Endothelial cell (in vitro differentiated cells): ENCODE measurements around the gene AGBL1. TPM values are rescaled to one million over a fixed set of nuclear protein-coding genes. Genes with fewer than 3 reads are reported as not detected.

Experiments used
- DNase-seq: peaks from one replicate; pipeline ENCODE4 v3.0.0; 2021; ENCODE audit warnings: low spot score
- H3K27ac Mint-ChIP-seq: one replicate; pipeline ENCODE4 v1.8.0; 2021; ENCODE audit warnings: mixed read lengths, inconsistent platforms; ENCODE audit not compliant: unreplicated experiment
- H3K27me3 Mint-ChIP-seq: one replicate; pipeline ENCODE4 v1.8.0; 2021; ENCODE audit warnings: mild to moderate bottlenecking, moderate library complexity, mixed read lengths, inconsistent platforms; ENCODE audit not compliant: unreplicated experiment
- H3K36me3 Mint-ChIP-seq: one replicate; pipeline ENCODE4 v1.8.0; 2021; ENCODE audit warnings: mild to moderate bottlenecking, low read depth, mixed read lengths, inconsistent platforms; ENCODE audit not compliant: unreplicated experiment
- H3K4me1 Mint-ChIP-seq: one replicate; pipeline ENCODE4 v1.8.0; 2021; ENCODE audit warnings: mild to moderate bottlenecking, mixed read lengths, inconsistent platforms; ENCODE audit not compliant: unreplicated experiment
- H3K4me3 Mint-ChIP-seq: one replicate; pipeline ENCODE4 v1.8.0; 2021; ENCODE audit warnings: mild to moderate bottlenecking, mixed read lengths, inconsistent platforms; ENCODE audit not compliant: unreplicated experiment
- H3K9me3 Mint-ChIP-seq: one replicate; pipeline ENCODE4 v1.8.0; 2021; ENCODE audit warnings: mixed read lengths, inconsistent platforms; ENCODE audit not compliant: unreplicated experiment
- total RNA-seq: library from RNA; stranded (reverse); fragmentation: NEBNext Ultra II Directional; extraction: Animal tissue kit (Norgen Biotek cat#: 25700); gene quantifications from one replicate; pipeline ENCODE4 v1.2.1, GENCODE V29; 2021; ENCODE audit not compliant: unreplicated experiment
- TF ChIP-seq, protein P1 (sequence below): fragments of 200-600 bp; sonication (generic); IDR thresholded peaks from one replicate; pipeline ENCODE4 v1.5.0; 2021; ENCODE audit warnings: antibody characterized with exemption; ENCODE audit not compliant: unreplicated experiment

AGBL1 gene
- total RNA-seq, 1 donor from 2014 or later = 0.03 TPM

DNA sequence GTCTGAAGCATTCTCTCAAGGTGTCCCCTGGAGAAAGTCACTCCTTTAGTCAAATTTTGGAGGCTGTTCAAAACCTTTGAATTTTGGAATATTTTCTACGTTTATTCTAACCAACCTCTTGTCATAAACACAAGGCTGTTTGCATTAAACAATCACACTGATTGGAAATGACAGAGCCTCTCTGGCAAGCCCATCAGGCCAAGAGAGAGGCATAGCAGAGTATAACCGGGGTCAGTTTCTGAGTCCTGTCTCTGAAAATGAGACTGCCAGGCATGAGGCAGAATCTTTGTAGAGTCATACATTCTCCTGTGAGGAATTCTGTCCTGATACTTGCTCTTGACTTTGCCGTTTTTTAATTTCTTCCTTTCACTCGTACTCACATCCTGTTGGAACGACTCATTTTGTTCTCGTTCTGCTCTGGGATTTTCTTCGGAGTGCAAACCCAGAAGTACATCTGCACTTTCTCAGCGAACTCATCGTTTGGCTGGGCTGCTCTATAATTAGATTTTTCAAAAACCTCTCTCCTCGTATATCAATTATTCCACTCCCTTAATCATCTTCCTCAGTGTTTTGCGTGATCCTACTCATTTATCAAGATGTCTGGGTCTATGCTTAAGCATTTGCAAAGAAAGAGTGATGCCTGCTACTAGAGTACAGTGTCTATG lies 114.2 kb downstream of the AGBL1 start:
- Mint-ChIP-seq H3K27ac (no peak overlapping the region), H3K27me3 (no peaks in the 10 kb centered on the region), H3K4me3 (no peak overlapping the region), H3K4me1 (no peaks in the 10 kb centered on the region), H3K9me3 (no peaks in the 10 kb centered on the region), H3K36me3 (no peaks in the 10 kb centered on the region)
- TF ChIP-seq, protein P1, sequence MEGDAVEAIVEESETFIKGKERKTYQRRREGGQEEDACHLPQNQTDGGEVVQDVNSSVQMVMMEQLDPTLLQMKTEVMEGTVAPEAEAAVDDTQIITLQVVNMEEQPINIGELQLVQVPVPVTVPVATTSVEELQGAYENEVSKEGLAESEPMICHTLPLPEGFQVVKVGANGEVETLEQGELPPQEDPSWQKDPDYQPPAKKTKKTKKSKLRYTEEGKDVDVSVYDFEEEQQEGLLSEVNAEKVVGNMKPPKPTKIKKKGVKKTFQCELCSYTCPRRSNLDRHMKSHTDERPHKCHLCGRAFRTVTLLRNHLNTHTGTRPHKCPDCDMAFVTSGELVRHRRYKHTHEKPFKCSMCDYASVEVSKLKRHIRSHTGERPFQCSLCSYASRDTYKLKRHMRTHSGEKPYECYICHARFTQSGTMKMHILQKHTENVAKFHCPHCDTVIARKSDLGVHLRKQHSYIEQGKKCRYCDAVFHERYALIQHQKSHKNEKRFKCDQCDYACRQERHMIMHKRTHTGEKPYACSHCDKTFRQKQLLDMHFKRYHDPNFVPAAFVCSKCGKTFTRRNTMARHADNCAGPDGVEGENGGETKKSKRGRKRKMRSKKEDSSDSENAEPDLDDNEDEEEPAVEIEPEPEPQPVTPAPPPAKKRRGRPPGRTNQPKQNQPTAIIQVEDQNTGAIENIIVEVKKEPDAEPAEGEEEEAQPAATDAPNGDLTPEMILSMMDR = no peak
- no peak for DNase-seq

DNA sequence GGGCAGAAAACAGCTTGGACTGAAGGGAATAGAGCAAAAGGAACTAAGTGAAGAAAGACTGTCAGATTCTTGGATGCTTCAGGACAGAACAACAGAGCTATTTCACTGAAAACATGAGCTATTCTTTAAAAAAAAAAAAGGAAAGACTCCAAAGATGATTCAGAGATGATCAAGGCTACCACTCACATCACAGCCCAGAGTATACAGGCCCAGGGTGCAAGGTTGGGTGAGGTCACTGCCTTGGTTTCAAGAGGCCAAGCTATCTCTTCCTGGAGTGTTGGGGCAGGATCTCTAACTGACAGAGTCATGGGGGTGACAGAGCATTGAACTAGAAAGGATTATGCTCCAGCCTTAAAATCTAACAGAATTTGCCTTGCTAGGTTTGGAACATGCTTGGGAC lies 118.1 kb downstream of the AGBL1 start:
- no peaks in the 10 kb centered on the region for H3K9me3 Mint-ChIP-seq
- DNase-seq = no peak
- H3K4me3 Mint-ChIP-seq = no peak overlapping the region
- no peaks in the 10 kb centered on the region for H3K4me1 Mint-ChIP-seq
- TF ChIP-seq, protein P1 = no peak
- no peak overlapping the region for H3K27ac Mint-ChIP-seq
- H3K27me3 Mint-ChIP-seq = no peaks in the 10 kb centered on the region
- H3K36me3 Mint-ChIP-seq = no peaks in the 10 kb centered on the region

DNA sequence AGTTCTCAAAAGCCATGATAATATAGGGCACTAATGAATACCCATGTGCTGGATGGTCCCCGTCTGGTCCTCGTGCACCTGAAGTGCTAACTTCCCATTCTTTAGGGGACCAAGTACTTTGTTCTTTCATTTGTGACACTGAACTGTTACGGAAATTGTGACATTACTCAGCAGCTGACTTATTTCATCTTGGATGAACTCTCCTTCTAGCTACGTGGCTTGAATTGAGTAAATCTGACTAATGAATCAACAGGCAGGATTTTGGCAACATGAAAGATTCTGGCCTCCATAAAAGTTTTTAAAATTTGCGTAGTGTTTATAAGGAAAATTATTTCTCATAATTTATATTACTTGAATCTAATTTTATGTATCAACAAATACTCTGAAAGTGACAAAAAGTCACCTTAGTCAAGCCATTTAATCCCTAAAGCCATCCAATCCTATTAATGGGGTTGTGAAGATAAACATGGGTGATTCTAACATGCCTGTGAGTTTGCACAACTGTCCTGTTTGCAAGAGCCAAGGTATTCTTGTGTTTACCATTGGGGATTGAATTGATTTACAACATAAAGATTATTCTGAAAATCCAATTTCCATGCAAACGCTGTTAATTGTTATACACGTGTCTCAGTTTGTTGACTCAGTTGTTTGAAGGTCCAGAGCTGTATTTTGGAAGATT lies 119.9 kb downstream of the AGBL1 start:
- TF ChIP-seq, protein P1 = no peak
- DNase-seq = no peak
- no peak overlapping the region for H3K27ac Mint-ChIP-seq
- H3K36me3 Mint-ChIP-seq = no peaks in the 10 kb centered on the region
- no peaks in the 10 kb centered on the region for H3K4me1 Mint-ChIP-seq
- H3K4me3 Mint-ChIP-seq = no peak overlapping the region
- no peaks in the 10 kb centered on the region for H3K9me3 Mint-ChIP-seq
- no peaks in the 10 kb centered on the region for H3K27me3 Mint-ChIP-seq

DNA sequence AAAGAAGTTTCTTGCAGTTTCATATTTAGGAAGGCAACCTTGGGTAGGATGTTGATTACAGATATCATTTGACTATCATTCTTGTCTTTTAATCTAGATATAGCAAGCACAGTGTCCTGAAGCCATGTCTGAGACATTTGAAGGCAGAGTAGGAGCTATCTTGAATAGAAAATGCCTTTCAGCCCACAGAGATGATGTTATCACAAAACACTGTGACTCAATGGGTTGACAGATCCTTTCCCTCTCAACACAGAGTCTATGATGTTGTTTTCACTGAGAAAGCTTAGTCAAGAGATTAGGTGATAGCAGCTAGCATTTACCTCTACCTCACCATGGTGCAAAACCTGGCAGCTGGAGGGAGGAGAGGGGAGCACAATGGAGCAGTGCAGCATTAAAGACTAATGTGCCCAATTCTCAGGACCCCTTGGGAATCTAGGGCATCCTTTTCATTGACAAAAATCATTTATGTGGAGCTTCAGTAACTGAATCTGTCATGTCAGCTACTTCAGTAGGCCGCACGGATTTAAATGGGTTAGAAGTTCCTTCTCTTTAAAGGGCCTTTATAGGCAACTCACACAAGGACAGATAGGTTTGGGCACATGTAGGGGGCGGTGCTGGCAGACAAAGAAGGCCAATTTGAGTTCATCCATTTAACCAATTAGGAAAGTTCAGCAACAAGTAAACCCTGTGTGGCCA lies 121.8 kb downstream of the AGBL1 start:
- no peaks in the 10 kb centered on the region for H3K36me3 Mint-ChIP-seq
- H3K9me3 Mint-ChIP-seq = no peaks in the 10 kb centered on the region
- TF ChIP-seq, protein P1 = no peak
- no peak overlapping the region for H3K27ac Mint-ChIP-seq
- H3K4me3 Mint-ChIP-seq = no peak overlapping the region
- no peak for DNase-seq
- H3K27me3 Mint-ChIP-seq = no peaks in the 10 kb centered on the region
- no peaks in the 10 kb centered on the region for H3K4me1 Mint-ChIP-seq

DNA sequence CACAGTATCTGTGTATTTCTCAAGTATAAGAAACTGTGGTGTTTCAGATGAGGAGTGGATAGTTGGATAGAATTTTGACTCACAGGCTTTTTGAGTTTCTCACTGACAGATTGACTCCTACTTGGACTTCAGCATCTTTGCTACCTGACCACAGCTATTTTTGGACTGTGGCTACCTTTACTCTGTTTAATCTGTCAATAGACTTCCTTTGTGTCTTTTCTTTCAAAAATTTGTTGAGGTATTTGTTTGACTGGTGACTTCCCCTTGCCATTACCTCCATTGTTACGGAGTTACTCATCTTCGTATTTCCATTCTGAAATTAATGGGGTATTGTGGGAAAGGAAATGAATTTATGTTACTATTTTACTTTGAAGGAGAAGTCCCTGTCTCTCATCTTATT lies 123.8 kb downstream of the AGBL1 start:
- Mint-ChIP-seq H3K36me3 (no peaks in the 10 kb centered on the region), H3K4me1 (no peaks in the 10 kb centered on the region), H3K9me3 (no peaks in the 10 kb centered on the region), H3K27ac (no peak overlapping the region), H3K27me3 (peaks cover 1% of the 10 kb centered on the region), H3K4me3 (no peak overlapping the region)
- TF ChIP-seq, protein P1 = no peak
- no peak for DNase-seq
